HEK293 (cell line): ENCODE results near the gene WNT16.

Source experiments
- CTCF ChIA-PET: fragments of 350-600 bp; formaldehyde crosslinking; extraction: SDS; loops from one replicate; lab custom pipeline; 2021; ENCODE audit warnings: antibody characterized with exemption; lab: Yijun Ruan, JAX
- POLR2A ChIA-PET: fragments of 300-600 bp; formaldehyde crosslinking; extraction: SDS; loops from one replicate; lab custom pipeline; 2020; ENCODE audit warnings: antibody characterized with exemption, inconsistent platforms; lab: Yijun Ruan, JAX
- H3K27ac ChIP-seq: fragments of 200-500 bp; sonication (Bioruptor generic); 2 replicates; pipeline ENCODE4 v1.5.1; 2014; ENCODE audit warnings: low read depth, low read length, control low read depth, inconsistent platforms; ENCODE audit errors: extremely low read depth
- H3K36me3 ChIP-seq, 2 experiments: fragments of 200-500 bp in 1 of 2; sonication (Bioruptor generic) in 1 of 2; 1 replicate in 1 of 2; 2 replicates in 1 of 2; pipeline ENCODE4 v1.5.1; 2014 to 2017; ENCODE audit warnings: inconsistent platforms in 2 of 2, low read length in 2 of 2; ENCODE audit not compliant: control insufficient read depth in 2 of 2, insufficient read depth in 1 of 2
- H3K4me1 ChIP-seq: fragments of 200-500 bp; sonication (Bioruptor generic); 2 replicates; pipeline ENCODE4 v1.5.1; 2014; ENCODE audit warnings: mild to moderate bottlenecking, low read length, inconsistent platforms; ENCODE audit not compliant: control insufficient read depth, insufficient read depth
- H3K4me3 ChIP-seq: 2 replicates; pipeline ENCODE4 v1.5.1; 2011; ENCODE audit warnings: low read depth, mild to moderate bottlenecking, control low read depth, low read length, moderate library complexity
- H3K9me3 ChIP-seq: fragments of 200-500 bp; sonication (Bioruptor generic); 2 replicates; pipeline ENCODE4 v1.5.1; 2014; ENCODE audit warnings: low read depth, low read length, inconsistent platforms; ENCODE audit not compliant: control insufficient read depth, insufficient read depth
- PBX3 ChIP-seq: sonication (generic); formaldehyde crosslinking; IDR thresholded peaks from 2 replicates; pipeline ENCODE4 v1.8.1; 2022; ENCODE audit warnings: mild to moderate bottlenecking, moderate library complexity, missing genetic modification reagents
- REST ChIP-seq: fragments of 450-650 bp; formaldehyde crosslinking; IDR thresholded peaks from 2 replicates; pipeline ENCODE4 v1.5.1; 2016; ENCODE audit warnings: missing biosample characterization, missing genetic modification characterization
- SCRT1 ChIP-seq: fragments of 450-650 bp; formaldehyde crosslinking; IDR thresholded peaks from 2 replicates; pipeline ENCODE4 v1.5.1; 2016; ENCODE audit warnings: missing biosample characterization, missing genetic modification characterization, borderline replicate concordance
- ZBTB10 ChIP-seq: fragments of 450-650 bp; formaldehyde crosslinking; IDR thresholded peaks from 2 replicates; pipeline ENCODE4 v1.5.1; 2016; ENCODE audit warnings: missing biosample characterization, missing genetic modification characterization
- ZEB2 ChIP-seq: fragments of 450-650 bp; formaldehyde crosslinking; IDR thresholded peaks from 2 replicates; pipeline ENCODE4 v1.5.1; 2016; ENCODE audit warnings: missing biosample characterization, missing genetic modification characterization
- ZNF221 ChIP-seq: fragments of 450-650 bp; formaldehyde crosslinking; IDR thresholded peaks from 2 replicates; pipeline ENCODE4 v1.5.1; 2017; ENCODE audit warnings: missing biosample characterization, missing genetic modification characterization, borderline replicate concordance
- ZNF510 ChIP-seq: fragments of 450-650 bp; formaldehyde crosslinking; IDR thresholded peaks from 2 replicates; pipeline ENCODE4 v1.5.1; 2018; ENCODE audit warnings: mild to moderate bottlenecking, missing genetic modification characterization, missing biosample characterization; ENCODE audit not compliant: insufficient replicate concordance
- ZNF580 ChIP-seq: fragments of 450-650 bp; formaldehyde crosslinking; IDR thresholded peaks from 2 replicates; pipeline ENCODE4 v1.5.1; 2016; ENCODE audit warnings: missing biosample characterization, missing genetic modification characterization
- ZNF600 ChIP-seq: fragments of 450-650 bp; formaldehyde crosslinking; IDR thresholded peaks from 2 replicates; pipeline ENCODE4 v1.5.1; 2016; ENCODE audit warnings: missing biosample characterization, missing genetic modification characterization
- ZNF660 ChIP-seq: fragments of 450-650 bp; IDR thresholded peaks from 2 replicates; pipeline ENCODE4 v1.5.1; 2018; ENCODE audit warnings: missing biosample characterization, mild to moderate bottlenecking, missing genetic modification characterization
- ZNF664 ChIP-seq: fragments of 450-650 bp; formaldehyde crosslinking; IDR thresholded peaks from 2 replicates; pipeline ENCODE4 v1.5.1; 2016; ENCODE audit warnings: missing biosample characterization, missing genetic modification characterization
- ZNF707 ChIP-seq: fragments of 450-650 bp; formaldehyde crosslinking; IDR thresholded peaks from 2 replicates; pipeline ENCODE4 v1.5.1; 2016; ENCODE audit warnings: missing biosample characterization, missing genetic modification characterization
- ZNF843 ChIP-seq: fragments of 450-650 bp; formaldehyde crosslinking; IDR thresholded peaks from 2 replicates; pipeline ENCODE4 v1.5.1; 2016; ENCODE audit warnings: missing biosample characterization, missing genetic modification characterization
- TF ChIP-seq, protein P1 (sequence below): fragments of 450-650 bp; formaldehyde crosslinking; IDR thresholded peaks from 2 replicates; pipeline ENCODE4 v1.5.1; 2016; ENCODE audit warnings: missing biosample characterization, missing genetic modification characterization
- TF ChIP-seq, protein P2 (sequence below): fragments of 450-650 bp; formaldehyde crosslinking; IDR thresholded peaks from 2 replicates; pipeline ENCODE4 v1.5.1; 2016; ENCODE audit warnings: missing biosample characterization, missing genetic modification characterization
- TF ChIP-seq, protein P3 (sequence below): fragments of 450-650 bp; formaldehyde crosslinking; IDR thresholded peaks from 2 replicates; pipeline ENCODE4 v1.5.1; 2016; ENCODE audit warnings: missing biosample characterization, missing genetic modification characterization
- TF ChIP-seq, protein P4 (sequence below): fragments of 450-650 bp; formaldehyde crosslinking; IDR thresholded peaks from 2 replicates; pipeline ENCODE4 v1.5.1; 2017; ENCODE audit warnings: missing biosample characterization, mild to moderate bottlenecking, missing genetic modification characterization, moderate library complexity
- TF ChIP-seq, protein P5 (sequence below): fragments of 450-650 bp; formaldehyde crosslinking; IDR thresholded peaks from 2 replicates; pipeline ENCODE4 v1.5.1; 2017; ENCODE audit warnings: missing biosample characterization, missing genetic modification characterization

Gene WNT16

GRCh38 chr7:121305109-121305508, 23.7 kb upstream of the WNT16 start:
- POLR2A ChIA-PET: interaction anchor here (0.5 kb wide), 1 partner anchor 429 kb away, joined by 5 read pairs; no protein-coding TSS in a partner anchor
- Histone ChIP-seq H3K4me1 (0 out of 2 replicates have a peak, but pooled peaks cover 2% of the 10 kb centered on the region), H3K9me3 (no peaks in the 10 kb centered on the region), H3K27ac (no peak overlapping the region), H3K4me3 (no peak overlapping the region), H3K36me3 (no peaks in the 10 kb centered on the region)
- CTCF ChIA-PET: no interaction called here
- TF ChIP-seq, protein P1, sequence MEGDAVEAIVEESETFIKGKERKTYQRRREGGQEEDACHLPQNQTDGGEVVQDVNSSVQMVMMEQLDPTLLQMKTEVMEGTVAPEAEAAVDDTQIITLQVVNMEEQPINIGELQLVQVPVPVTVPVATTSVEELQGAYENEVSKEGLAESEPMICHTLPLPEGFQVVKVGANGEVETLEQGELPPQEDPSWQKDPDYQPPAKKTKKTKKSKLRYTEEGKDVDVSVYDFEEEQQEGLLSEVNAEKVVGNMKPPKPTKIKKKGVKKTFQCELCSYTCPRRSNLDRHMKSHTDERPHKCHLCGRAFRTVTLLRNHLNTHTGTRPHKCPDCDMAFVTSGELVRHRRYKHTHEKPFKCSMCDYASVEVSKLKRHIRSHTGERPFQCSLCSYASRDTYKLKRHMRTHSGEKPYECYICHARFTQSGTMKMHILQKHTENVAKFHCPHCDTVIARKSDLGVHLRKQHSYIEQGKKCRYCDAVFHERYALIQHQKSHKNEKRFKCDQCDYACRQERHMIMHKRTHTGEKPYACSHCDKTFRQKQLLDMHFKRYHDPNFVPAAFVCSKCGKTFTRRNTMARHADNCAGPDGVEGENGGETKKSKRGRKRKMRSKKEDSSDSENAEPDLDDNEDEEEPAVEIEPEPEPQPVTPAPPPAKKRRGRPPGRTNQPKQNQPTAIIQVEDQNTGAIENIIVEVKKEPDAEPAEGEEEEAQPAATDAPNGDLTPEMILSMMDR (tag by site-specific recombination): no peak
- TF ChIP-seq, protein P2, sequence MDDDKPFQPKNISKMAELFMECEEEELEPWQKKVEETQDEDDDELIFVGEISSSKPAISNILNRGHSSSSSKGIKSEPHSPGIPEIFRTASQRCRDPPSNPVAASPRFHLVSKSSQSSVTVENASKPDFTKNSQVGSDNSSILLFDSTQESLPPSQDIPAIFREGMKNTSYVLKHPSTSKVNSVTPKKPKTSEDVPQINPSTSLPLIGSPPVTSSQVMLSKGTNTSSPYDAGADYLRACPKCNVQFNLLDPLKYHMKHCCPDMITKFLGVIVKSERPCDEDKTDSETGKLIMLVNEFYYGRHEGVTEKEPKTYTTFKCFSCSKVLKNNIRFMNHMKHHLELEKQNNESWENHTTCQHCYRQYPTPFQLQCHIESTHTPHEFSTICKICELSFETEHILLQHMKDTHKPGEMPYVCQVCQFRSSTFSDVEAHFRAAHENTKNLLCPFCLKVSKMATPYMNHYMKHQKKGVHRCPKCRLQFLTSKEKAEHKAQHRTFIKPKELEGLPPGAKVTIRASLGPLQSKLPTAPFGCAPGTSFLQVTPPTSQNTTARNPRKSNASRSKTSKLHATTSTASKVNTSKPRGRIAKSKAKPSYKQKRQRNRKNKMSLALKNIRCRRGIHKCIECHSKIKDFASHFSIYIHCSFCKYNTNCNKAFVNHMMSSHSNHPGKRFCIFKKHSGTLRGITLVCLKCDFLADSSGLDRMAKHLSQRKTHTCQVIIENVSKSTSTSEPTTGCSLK: no peak
- TF ChIP-seq ZEB2 (tag by site-specific recombination) (no peak), ZNF510 (tag by site-specific recombination) (no peak), ZNF600 (tag by site-specific recombination) (no peak), PBX3 (CRISPR knock-in tag) (no peak), ZNF580 (no peak), ZNF664 (tag by site-specific recombination) (no peak), ZNF707 (tag by site-specific recombination) (no peak), REST (tag by site-specific recombination) (no peak), SCRT1 (tag by site-specific recombination) (no peak)
- TF ChIP-seq, protein P3, sequence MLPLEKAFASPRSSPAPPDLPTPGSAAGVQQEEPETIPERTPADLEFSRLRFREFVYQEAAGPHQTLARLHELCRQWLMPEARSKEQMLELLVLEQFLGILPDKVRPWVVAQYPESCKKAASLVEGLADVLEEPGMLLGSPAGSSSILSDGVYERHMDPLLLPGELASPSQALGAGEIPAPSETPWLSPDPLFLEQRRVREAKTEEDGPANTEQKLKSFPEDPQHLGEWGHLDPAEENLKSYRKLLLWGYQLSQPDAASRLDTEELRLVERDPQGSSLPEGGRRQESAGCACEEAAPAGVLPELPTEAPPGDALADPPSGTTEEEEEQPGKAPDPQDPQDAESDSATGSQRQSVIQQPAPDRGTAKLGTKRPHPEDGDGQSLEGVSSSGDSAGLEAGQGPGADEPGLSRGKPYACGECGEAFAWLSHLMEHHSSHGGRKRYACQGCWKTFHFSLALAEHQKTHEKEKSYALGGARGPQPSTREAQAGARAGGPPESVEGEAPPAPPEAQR (tag by site-specific recombination): no peak

GRCh38 chr7:121306565-121306964, 22.2 kb upstream of the WNT16 start:
- Histone ChIP-seq H3K36me3 (no peaks in the 10 kb centered on the region), H3K4me1 (no peaks in the 10 kb centered on the region), H3K27ac (no peak overlapping the region), H3K9me3 (no peaks in the 10 kb centered on the region; the same call in 1 of the 2 replicates), H3K4me3 (no peak overlapping the region)
- ChIA-PET POLR2A (no interaction called here), CTCF (no interaction called here)
- no peak for TF ChIP-seq ZNF843 (tag by site-specific recombination)
- TF ChIP-seq, protein P4, sequence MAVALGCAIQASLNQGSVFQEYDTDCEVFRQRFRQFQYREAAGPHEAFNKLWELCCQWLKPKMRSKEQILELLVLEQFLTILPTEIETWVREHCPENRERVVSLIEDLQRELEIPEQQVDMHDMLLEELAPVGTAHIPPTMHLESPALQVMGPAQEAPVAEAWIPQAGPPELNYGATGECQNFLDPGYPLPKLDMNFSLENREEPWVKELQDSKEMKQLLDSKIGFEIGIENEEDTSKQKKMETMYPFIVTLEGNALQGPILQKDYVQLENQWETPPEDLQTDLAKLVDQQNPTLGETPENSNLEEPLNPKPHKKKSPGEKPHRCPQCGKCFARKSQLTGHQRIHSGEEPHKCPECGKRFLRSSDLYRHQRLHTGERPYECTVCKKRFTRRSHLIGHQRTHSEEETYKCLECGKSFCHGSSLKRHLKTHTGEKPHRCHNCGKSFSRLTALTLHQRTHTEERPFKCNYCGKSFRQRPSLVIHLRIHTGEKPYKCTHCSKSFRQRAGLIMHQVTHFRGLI (tag by site-specific recombination): no peak
- TF ChIP-seq ZBTB10: no peak
- no peak for TF ChIP-seq ZNF660 (tag by site-specific recombination)
- no peak for TF ChIP-seq ZNF221 (tag by site-specific recombination)
- TF ChIP-seq, protein P5, sequence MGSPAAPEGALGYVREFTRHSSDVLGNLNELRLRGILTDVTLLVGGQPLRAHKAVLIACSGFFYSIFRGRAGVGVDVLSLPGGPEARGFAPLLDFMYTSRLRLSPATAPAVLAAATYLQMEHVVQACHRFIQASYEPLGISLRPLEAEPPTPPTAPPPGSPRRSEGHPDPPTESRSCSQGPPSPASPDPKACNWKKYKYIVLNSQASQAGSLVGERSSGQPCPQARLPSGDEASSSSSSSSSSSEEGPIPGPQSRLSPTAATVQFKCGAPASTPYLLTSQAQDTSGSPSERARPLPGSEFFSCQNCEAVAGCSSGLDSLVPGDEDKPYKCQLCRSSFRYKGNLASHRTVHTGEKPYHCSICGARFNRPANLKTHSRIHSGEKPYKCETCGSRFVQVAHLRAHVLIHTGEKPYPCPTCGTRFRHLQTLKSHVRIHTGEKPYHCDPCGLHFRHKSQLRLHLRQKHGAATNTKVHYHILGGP: no peak
